Measurements from ENCODE around the gene NOBOX.
"Not testable (repeated sequence)": the region's sequence is repeated elsewhere in the genome, so short reads cannot be mapped to it uniquely, and the experiment has no call there.

Gene NOBOX

DNA sequence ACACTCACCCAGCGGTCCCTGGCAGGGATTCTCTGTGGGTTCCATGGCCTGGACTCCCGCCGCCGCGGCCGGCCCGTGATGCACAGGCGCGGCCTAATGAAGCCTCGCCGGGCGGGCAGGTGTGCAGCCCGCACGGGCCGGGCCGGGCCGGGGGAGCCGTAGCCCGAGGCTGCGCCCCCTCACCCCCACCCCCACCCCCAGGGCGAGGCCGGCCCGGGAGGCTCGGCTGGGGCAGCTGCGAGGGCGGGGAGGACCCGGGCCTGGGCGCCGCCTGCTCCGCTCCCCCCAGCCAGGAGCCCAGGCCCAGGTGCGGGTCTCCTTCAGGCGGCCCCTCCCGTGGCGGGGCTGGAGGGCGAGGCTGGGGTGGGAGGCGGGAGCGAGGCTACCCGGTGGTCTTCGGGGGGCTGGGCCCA is at the start of gene NOBOX:
TSS of gene NOBOX (minus strand) at position 45 of the 413 bp plus-strand sequence.
- H3K4me1 Mint-ChIP-seq = no peaks in the 10 kb centered on the region
- ATAC-seq (no peak), DNase-seq (ENCODE audit: low spot score in 2 of 2) (no peak)

GRCh38 chr7:144452064-144452463 is 48.6 kb upstream of the NOBOX start:
- peaks cover 8% of the 10 kb centered on the region for H3K9me3 Mint-ChIP-seq

More for the DNA sequence above, at the start of gene NOBOX:
- Mint-ChIP-seq H3K4me3 (no peak within 1 kb of the TSS), H3K36me3 (no peaks in the 10 kb centered on the region), H3K27ac (no peak within 1 kb of the TSS), H3K9me3 (no peaks in the 10 kb centered on the region)

GRCh38 chr7:144445590-144445989 is 42.1 kb upstream of the NOBOX start:
- no peaks in the 10 kb centered on the region for H3K36me3 Mint-ChIP-seq
- DNase-seq (ENCODE audit: low spot score in 2 of 2) (no peak), ATAC-seq (no peak)
- H3K9me3 Mint-ChIP-seq = no peaks in the 10 kb centered on the region
- no peak overlapping the region for H3K27ac Mint-ChIP-seq
- H3K4me3 Mint-ChIP-seq = no peak overlapping the region
- H3K4me1 Mint-ChIP-seq = no peaks in the 10 kb centered on the region

More at GRCh38 chr7:144452064-144452463, 48.6 kb upstream of the NOBOX start:
- no peak overlapping the region for H3K27ac Mint-ChIP-seq
- H3K4me3 Mint-ChIP-seq = no peak overlapping the region
- DNase-seq (ENCODE audit: low spot score in 2 of 2) = no peak
- H3K4me1 Mint-ChIP-seq = no peaks in the 10 kb centered on the region
- no peak for ATAC-seq
- H3K36me3 Mint-ChIP-seq = no peaks in the 10 kb centered on the region

DNA sequence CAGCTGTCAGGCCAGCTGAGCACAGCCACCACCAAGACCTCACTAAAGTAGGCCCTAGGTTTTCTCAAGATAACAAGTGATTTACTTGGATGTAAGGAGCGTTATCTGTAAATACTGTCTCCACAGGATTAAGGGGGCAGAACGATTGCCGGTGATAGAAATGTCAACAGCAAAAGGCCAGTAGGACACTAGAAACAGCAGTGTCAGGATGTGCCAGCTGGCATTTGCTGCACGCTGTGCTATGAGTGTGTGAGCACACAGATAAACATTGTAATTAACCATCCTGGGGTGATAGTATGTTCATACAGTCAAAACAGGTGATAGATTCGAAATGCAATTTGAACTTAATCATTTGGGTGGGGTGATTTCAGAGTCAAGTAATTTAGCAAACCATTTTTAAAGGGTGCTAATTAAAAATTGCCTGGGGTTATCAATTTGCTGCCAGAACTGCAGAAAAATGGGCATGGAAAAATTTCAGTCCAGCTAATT is 36.3 kb upstream of the NOBOX start:
- Mint-ChIP-seq H3K9me3 (no peaks in the 10 kb centered on the region), H3K4me1 (no peaks in the 10 kb centered on the region), H3K36me3 (no peaks in the 10 kb centered on the region), H3K27ac (no peak overlapping the region), H3K4me3 (no peak overlapping the region)
- ATAC-seq (no peak), DNase-seq (ENCODE audit: low spot score in 2 of 2) (no peak)

DNA sequence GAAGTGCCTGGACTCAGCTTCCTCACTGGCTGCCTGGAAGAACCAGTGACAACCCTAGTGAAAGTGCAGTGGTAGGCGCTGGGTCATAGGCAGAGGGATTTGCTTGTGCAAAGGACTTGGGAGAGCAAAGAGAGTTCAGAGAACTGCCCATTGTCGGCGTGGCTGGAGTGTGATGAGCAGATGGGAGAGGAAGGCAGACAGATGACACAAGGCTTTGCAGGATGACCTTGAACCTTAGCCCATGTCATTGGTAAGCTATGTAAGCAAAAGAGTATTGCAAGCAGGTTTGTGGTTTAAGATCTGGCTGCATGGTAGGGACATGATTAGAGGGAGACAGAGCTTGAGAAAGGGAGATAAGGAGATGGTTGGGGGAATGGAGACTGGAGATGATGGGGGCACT is 35.3 kb upstream of the NOBOX start:
- Mint-ChIP-seq H3K27ac (no peak overlapping the region), H3K4me3 (no peak overlapping the region), H3K9me3 (no peaks in the 10 kb centered on the region), H3K36me3 (no peaks in the 10 kb centered on the region), H3K4me1 (no peaks in the 10 kb centered on the region)
- DNase-seq (ENCODE audit: low spot score in 2 of 2) = no peak
- no peak for ATAC-seq

- no peaks in the 10 kb centered on the region for H3K9me3 Mint-ChIP-seq
- H3K4me3 Mint-ChIP-seq = no peak overlapping the region
- no peaks in the 10 kb centered on the region for H3K4me1 Mint-ChIP-seq
- DNase-seq (ENCODE audit: low spot score in 2 of 2) (peak; percentile 6 to 70), ATAC-seq (peak; percentile 48)
- no peaks in the 10 kb centered on the region for H3K36me3 Mint-ChIP-seq
- H3K27ac Mint-ChIP-seq = no peak overlapping the region
Measured at GRCh38 chr7:144437370-144438191, 34.1 kb upstream of the NOBOX start.

DNA sequence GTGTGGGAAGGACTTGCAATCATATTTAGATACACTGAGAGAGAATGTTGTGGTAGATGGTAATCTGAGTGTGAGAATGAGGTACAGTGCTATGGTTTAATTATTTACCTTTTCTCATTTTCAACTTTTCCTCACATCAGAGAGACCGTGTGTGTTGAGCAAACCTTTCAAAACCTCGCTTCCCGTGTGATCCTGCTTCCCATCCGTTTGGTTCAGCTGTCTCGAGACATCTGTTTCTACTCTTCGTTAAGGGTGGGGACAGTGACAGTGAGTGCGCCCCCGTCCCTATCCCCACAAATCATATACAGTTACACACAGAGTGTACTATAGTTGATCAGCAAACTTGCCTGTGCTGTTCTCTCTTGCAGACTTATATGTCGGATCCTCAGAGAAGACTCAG is 33.0 kb upstream of the NOBOX start:
- no peak for ATAC-seq
- Mint-ChIP-seq H3K9me3 (no peaks in the 10 kb centered on the region), H3K4me3 (no peak overlapping the region), H3K36me3 (no peaks in the 10 kb centered on the region), H3K27ac (no peak overlapping the region), H3K4me1 (no peaks in the 10 kb centered on the region)
- no peak for DNase-seq (ENCODE audit: low spot score in 2 of 2)

DNA sequence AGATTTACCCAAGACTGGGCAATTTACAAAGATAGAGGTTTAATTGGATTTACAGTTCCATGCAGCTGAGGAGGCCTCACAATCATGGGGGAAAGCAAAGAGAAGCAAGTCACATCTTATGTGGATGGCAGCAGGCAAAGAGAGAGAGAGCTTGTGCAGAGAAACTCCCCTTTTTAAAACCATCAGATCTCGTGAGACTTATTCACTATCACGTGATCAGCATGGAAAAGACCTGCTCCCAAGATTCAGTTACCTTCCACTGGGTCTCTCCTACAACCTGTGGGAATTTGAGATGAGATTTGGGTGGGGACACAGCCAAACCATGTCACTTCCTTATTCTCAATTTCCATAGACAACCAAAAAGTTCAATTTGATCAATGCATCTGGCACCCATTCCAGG is 24.9 kb upstream of the NOBOX start:
- H3K4me1 Mint-ChIP-seq = no peaks in the 10 kb centered on the region
- DNase-seq (ENCODE audit: low spot score in 2 of 2) (no peak), ATAC-seq (no peak)
- peaks cover 6% of the 10 kb centered on the region for H3K9me3 Mint-ChIP-seq
- no peaks in the 10 kb centered on the region for H3K36me3 Mint-ChIP-seq
- no peak overlapping the region for H3K4me3 Mint-ChIP-seq
- H3K27ac Mint-ChIP-seq = no peak overlapping the region

DNA sequence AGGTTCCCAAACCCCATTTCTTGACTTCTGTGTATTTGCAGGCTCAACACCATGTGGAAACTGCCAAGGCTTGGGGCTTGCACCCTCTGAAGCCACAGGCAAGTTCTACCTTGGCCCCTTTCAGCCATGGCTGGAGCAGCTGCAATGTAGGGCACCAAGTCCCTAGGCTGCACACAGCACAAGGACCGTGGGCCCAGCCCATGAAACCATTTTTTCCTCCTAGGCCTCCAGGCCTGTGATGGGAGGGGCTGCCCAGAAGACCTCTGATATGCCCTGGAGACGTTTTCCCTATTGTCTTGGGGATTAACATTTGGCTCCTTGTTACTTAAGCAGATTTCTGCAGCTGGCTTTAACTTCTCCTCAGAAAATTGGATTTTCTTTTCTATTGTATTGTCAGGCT is 24.0 kb upstream of the NOBOX start:
- not testable (repeated sequence) for H3K27ac Mint-ChIP-seq; H3K36me3 Mint-ChIP-seq; H3K4me3 Mint-ChIP-seq; ATAC-seq; H3K9me3 Mint-ChIP-seq; DNase-seq (ENCODE audit: low spot score in 2 of 2); H3K4me1 Mint-ChIP-seq

DNA sequence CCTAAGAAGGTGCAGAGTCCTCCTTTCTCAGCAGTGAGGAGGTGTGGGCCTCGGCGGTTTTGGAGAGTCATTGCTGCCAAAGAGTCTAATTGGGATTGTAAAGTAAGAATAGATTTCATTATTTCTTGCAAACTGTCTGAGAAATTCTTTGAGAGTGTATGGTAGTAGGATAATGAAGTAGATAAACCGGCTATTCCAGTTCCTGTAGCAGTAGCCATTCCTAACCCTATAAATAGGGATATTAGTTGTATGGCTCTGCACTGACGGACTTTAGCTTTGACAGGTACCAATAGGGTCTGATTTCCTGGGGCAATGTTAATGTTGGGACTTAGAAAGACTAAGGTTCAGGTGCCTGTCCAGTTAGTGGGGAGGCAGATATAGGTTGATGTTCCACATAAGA is 15.4 kb upstream of the NOBOX start:
- H3K27ac Mint-ChIP-seq; DNase-seq (ENCODE audit: low spot score in 2 of 2); H3K9me3 Mint-ChIP-seq; H3K4me1 Mint-ChIP-seq; H3K36me3 Mint-ChIP-seq; ATAC-seq; H3K4me3 Mint-ChIP-seq: not testable (repeated sequence)

- H3K4me1 Mint-ChIP-seq = no peaks in the 10 kb centered on the region
- no peak for DNase-seq (ENCODE audit: low spot score in 2 of 2)
- no peak for ATAC-seq
- H3K27ac Mint-ChIP-seq = no peak overlapping the region
- H3K9me3 Mint-ChIP-seq = no peaks in the 10 kb centered on the region
- no peak overlapping the region for H3K4me3 Mint-ChIP-seq
- H3K36me3 Mint-ChIP-seq = no peaks in the 10 kb centered on the region
Measured at GRCh38 chr7:144416341-144416740, 12.8 kb upstream of the NOBOX start.

- ATAC-seq = no peak
Measured at GRCh38 chr7:144415858-144416257, 12.4 kb upstream of the NOBOX start.

GRCh38 chr7:144414815-144415214 is 11.3 kb upstream of the NOBOX start:
- H3K36me3 Mint-ChIP-seq = no peaks in the 10 kb centered on the region
- no peaks in the 10 kb centered on the region for H3K4me1 Mint-ChIP-seq
- H3K27ac Mint-ChIP-seq = no peak overlapping the region

More at GRCh38 chr7:144415858-144416257, 12.4 kb upstream of the NOBOX start:
- no peak for DNase-seq (ENCODE audit: low spot score in 2 of 2)
- no peak overlapping the region for H3K4me3 Mint-ChIP-seq
- H3K36me3 Mint-ChIP-seq = no peaks in the 10 kb centered on the region
- no peaks in the 10 kb centered on the region for H3K9me3 Mint-ChIP-seq
- H3K27ac Mint-ChIP-seq = no peak overlapping the region
- no peaks in the 10 kb centered on the region for H3K4me1 Mint-ChIP-seq

GRCh38 chr7:144410441-144410840 is 6.9 kb upstream of the NOBOX start:
- Mint-ChIP-seq H3K4me3 (no peak overlapping the region), H3K27ac (no peak overlapping the region), H3K4me1 (no peaks in the 10 kb centered on the region), H3K36me3 (no peaks in the 10 kb centered on the region), H3K9me3 (no peaks in the 10 kb centered on the region)
- DNase-seq (ENCODE audit: low spot score in 2 of 2) (no peak), ATAC-seq (peak; percentile 21)

More at GRCh38 chr7:144414815-144415214, 11.3 kb upstream of the NOBOX start:
- DNase-seq (ENCODE audit: low spot score in 2 of 2) (no peak), ATAC-seq (no peak)
- Mint-ChIP-seq H3K4me3 (no peak overlapping the region), H3K9me3 (no peaks in the 10 kb centered on the region)

DNA sequence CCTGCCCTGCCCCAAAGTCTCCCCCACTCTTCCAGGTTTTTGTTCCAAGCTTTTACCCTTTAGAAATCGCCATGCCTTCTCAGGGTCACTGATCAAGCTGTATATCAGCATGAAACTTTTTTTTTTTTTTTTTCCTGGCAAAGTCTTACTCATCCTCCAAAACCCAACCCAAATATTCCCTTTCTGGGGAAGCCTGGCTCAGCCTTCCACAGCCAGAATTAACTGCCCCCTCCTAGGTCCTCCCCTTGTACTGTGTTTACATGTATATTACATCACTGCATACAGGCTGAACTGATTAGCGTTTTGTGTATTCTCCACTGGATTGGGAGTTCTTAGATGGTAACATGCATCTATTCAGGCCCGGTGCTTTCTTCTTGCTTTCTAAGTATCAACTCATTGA is 4.6 kb upstream of the NOBOX start:
- Mint-ChIP-seq H3K9me3 (no peaks in the 10 kb centered on the region), H3K27ac (no peak overlapping the region), H3K36me3 (no peaks in the 10 kb centered on the region), H3K4me3 (no peak overlapping the region), H3K4me1 (no peaks in the 10 kb centered on the region)
- DNase-seq (ENCODE audit: low spot score in 2 of 2) (no peak), ATAC-seq (no peak)

DNA sequence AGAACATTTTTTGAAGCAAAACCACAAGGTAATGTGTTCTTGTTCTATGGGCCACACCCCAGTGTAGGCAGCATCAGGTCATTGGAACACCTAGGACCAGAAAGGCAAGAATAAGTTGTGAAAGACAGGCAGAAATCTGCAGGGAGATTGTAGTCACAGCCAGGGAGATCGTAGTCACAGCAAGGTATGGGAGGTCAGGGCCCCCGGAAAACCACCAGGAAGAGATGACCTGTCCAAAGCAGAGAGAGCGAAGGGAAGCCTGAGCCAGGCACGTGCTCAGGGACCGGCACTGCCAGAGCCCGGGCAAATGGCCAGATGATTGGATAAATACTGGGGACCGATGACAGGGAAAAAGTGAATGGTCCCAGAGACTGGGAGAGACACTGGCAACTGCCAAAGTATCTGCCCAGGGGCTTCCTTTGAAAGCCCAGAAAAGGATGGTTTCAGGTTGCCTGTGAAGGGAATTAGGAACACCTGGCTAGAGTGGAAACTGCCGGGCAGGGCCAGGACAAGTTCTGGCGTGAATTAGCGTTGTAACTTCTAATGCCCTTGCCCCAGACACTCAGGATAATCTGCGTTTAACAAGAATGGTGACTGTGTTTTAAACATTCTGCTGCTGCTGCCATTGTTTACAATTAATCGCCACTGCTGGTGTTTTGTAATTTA is 3.9 kb upstream of the NOBOX start:
- Mint-ChIP-seq H3K27ac (no peak overlapping the region), H3K36me3 (no peaks in the 10 kb centered on the region), H3K4me1 (no peaks in the 10 kb centered on the region), H3K9me3 (no peaks in the 10 kb centered on the region), H3K4me3 (no peak overlapping the region)
- DNase-seq (ENCODE audit: low spot score in 2 of 2) (no peak), ATAC-seq (no peak)
